Endothelial cell of umbilical vein (primary cell): ENCODE results near the gene GGNBP2. TPM values are rescaled to one million over a fixed set of nuclear protein-coding genes. Genes with fewer than 3 reads are reported as not detected.

ENCODE experiments used
- BruUV-seq: library from RNA; stranded (reverse); fragments of 400-500 nt; replicated peaks from 2 replicates; lab custom pipeline; 2021; lab: Mats Ljungman, UMichigan
- CTCF ChIA-PET: fragments of 300-600, 350-600 bp; sonication (Branson Sonifier 250); formaldehyde crosslinking; loops from one replicate; lab custom pipeline; 2021; ENCODE audit warnings: antibody characterized with exemption, inconsistent platforms; lab: Charles Lee
- POLR2A ChIA-PET: fragments of 300-600, 350-600 bp; sonication (Branson Sonifier 250); formaldehyde crosslinking; loops from one replicate; lab custom pipeline; 2021; ENCODE audit warnings: antibody characterized with exemption, inconsistent platforms; lab: Charles Lee
- DNase-seq: peaks from one replicate; pipeline ENCODE4 v3.0.0-alpha.2; 2011; ENCODE audit warnings: low read depth, low spot score
- FAIRE-seq: peaks from 2 replicates; lab custom pipeline; 2011; peaks lifted over from hg19 to GRCh38; lab: Jason Lieb, UNC
- H2AFZ ChIP-seq: 2 replicates; pipeline ENCODE4 v1.6.0; 2012; ENCODE audit warnings: low read depth, low read length, control low read depth, inconsistent platforms
- H3K27ac ChIP-seq: 2 replicates; pipeline ENCODE4 v1.5.1; 2011; ENCODE audit warnings: low read depth, mild to moderate bottlenecking, control low read depth, low read length, moderate library complexity; ENCODE audit not compliant: insufficient read depth
- H3K27me3 ChIP-seq, 2 experiments: 2 replicates each; pipeline versions ENCODE4 v1.6.0 to v1.6.1; 2011; ENCODE audit warnings: low read length in 2 of 2, mixed read lengths in 1 of 2; ENCODE audit not compliant: control insufficient read depth in 2 of 2, insufficient read depth in 2 of 2
- H3K36me3 ChIP-seq, 2 experiments: 2 replicates in 1 of 2; 3 replicates in 1 of 2; pipeline ENCODE4 v1.5.1; 2011; ENCODE audit warnings: low read length in 2 of 2, mild to moderate bottlenecking in 1 of 2, moderate library complexity in 1 of 2; ENCODE audit not compliant: control insufficient read depth in 2 of 2, insufficient read depth in 2 of 2; ENCODE audit errors: extremely low read depth in 1 of 2
- H3K4me1 ChIP-seq: 3 replicates; pipeline ENCODE4 v1.5.1; 2011; ENCODE audit warnings: mild to moderate bottlenecking, low read length; ENCODE audit not compliant: control insufficient read depth, insufficient read depth; ENCODE audit errors: extremely low read depth
- H3K4me2 ChIP-seq: 2 replicates; pipeline ENCODE4 v1.6.1; 2011; ENCODE audit warnings: low read length, control low read depth, mixed read lengths; ENCODE audit not compliant: insufficient read depth
- H3K4me3 ChIP-seq, 3 experiments: fragments of 200-600 bp in 1 of 3; sonication (generic), shearing (Covaris generic) in 1 of 3; replicated peaks in 1 of 3; 2 replicates each; pipeline ENCODE4 v1.5.1; 2011 to 2016; ENCODE audit warnings: control low read depth in 3 of 3, low read length in 3 of 3, mild to moderate bottlenecking in 2 of 3, inconsistent platforms in 1 of 3, low read depth in 1 of 3, moderate library complexity in 1 of 3; ENCODE audit not compliant: insufficient read depth in 1 of 3
- H3K79me2 ChIP-seq: 2 replicates; pipeline ENCODE4 v1.6.0; 2012; ENCODE audit warnings: low read length, inconsistent platforms; ENCODE audit not compliant: control insufficient read depth, insufficient read depth
- H3K9ac ChIP-seq: replicated peaks from 2 replicates; pipeline ENCODE3; 2011; ENCODE audit warnings: low read length, control low read depth; ENCODE audit not compliant: insufficient read depth; ENCODE audit errors: extremely low read depth
- H3K9me1 ChIP-seq: replicated peaks from 3 replicates; pipeline ENCODE4 v1.6.0; 2011; ENCODE audit warnings: mild to moderate bottlenecking, low read length; ENCODE audit not compliant: control insufficient read depth, insufficient read depth; ENCODE audit errors: extremely low read depth
- H3K9me3 ChIP-seq: replicated peaks from 2 replicates; pipeline ENCODE4 v1.5.1; 2012; ENCODE audit warnings: low read length, inconsistent platforms; ENCODE audit not compliant: control insufficient read depth, insufficient read depth
- H4K20me1 ChIP-seq: replicated peaks from 2 replicates; pipeline ENCODE3; 2011; ENCODE audit warnings: mild to moderate bottlenecking, low read length; ENCODE audit not compliant: control insufficient read depth, insufficient read depth; ENCODE audit errors: extremely low read depth
- CTCF ChIP-seq, 2 donors: IDR thresholded peaks; 1 replicate in 1 of 2; 2 replicates in 1 of 2; pipeline ENCODE4 v1.5.1; 2011; ENCODE audit warnings: low read length in 2 of 2, mild to moderate bottlenecking in 2 of 2, moderate library complexity in 2 of 2, control low read depth in 1 of 2, inconsistent platforms in 1 of 2, low read depth in 1 of 2; ENCODE audit not compliant: insufficient read depth in 1 of 2; ENCODE audit errors: extremely low read depth in 1 of 2
- FOS ChIP-seq: IDR thresholded peaks from 2 replicates; pipeline ENCODE4 v1.6.1; 2011; ENCODE audit warnings: mild to moderate bottlenecking, low read length, moderate library complexity, borderline replicate concordance; ENCODE audit not compliant: insufficient read depth
- GATA2 ChIP-seq: IDR thresholded peaks from 2 replicates; pipeline ENCODE4 v1.7.0; 2011; ENCODE audit warnings: low read depth, mild to moderate bottlenecking, moderate library complexity, mixed read lengths, low read length; ENCODE audit not compliant: insufficient read length, insufficient read depth
- JUN ChIP-seq: IDR thresholded peaks from 2 replicates; pipeline ENCODE4 v1.6.1; 2011; ENCODE audit warnings: borderline replicate concordance, low read depth; ENCODE audit not compliant: insufficient read length, insufficient read depth
- MAX ChIP-seq: IDR thresholded peaks from 2 replicates; pipeline ENCODE4 v1.6.1; 2011; ENCODE audit not compliant: insufficient read depth, insufficient read length
- MYC ChIP-seq: IDR thresholded peaks from one replicate; pipeline ENCODE4 v1.6.1; 2011; ENCODE audit warnings: mild to moderate bottlenecking, low read depth, low read length
- POLR2AphosphoS5 ChIP-seq: IDR thresholded peaks from 2 replicates; pipeline ENCODE4 v1.6.1; 2012; ENCODE audit warnings: low read depth, mild to moderate bottlenecking, control low read depth, low read length, moderate library complexity; ENCODE audit not compliant: insufficient read depth
- dilution Hi-C: fragments of 300-500 bp; cut with MboI; formaldehyde crosslinking; loops from one replicate; pipeline ENCODE4 v1.15.0; 2019; ENCODE audit warnings: low sequenced_read_pairs; ENCODE audit not compliant: extremely low pct_ligation_motif_present
- intact Hi-C: fragments of 100-400 bp; cut with micrococcal nuclease; formaldehyde crosslinking; loops from one replicate; pipeline ENCODE4 v1.10.0; 2022
- polyA plus RNA-seq, 4 experiments: library from polyadenylated mRNA; depleted of rRNA in 3 of 4; stranded (reverse) in 3 of 4; unstranded in 1 of 4; fragments of >200 nt; gene quantifications; 2 replicates each; pipeline versions ENCODE4 v1.2.1 to v1.2.3, GENCODE V29; 2011 to 2012; ENCODE audit warnings: missing spikeins in 1 of 4
- total RNA-seq: library from RNA; stranded (reverse); gene quantifications from 2 replicates; pipeline ENCODE4 v1.2.3, GENCODE V29; 2021

Gene GGNBP2
- total and polyA plus RNA-seq, 2 donors (not counting 3 experiments of a cell fraction or from before 2014, with no cell fraction given) = 52.6 to 77.6 TPM

- CTCF ChIA-PET = no interaction called here
- DNase-seq (no peak), FAIRE-seq (no peak)
- H3K9ac ChIP-seq = no peak overlapping the region
- H2AFZ ChIP-seq = no peak overlapping the region
- no peaks in the 10 kb centered on the region for H3K79me2 ChIP-seq
- no peak for TF ChIP-seq FOS
- no peak for TF ChIP-seq POLR2AphosphoS5
- TF ChIP-seq JUN = no peak
- no peak for TF ChIP-seq MYC
- no peak for TF ChIP-seq GATA2
- TF ChIP-seq MAX = no peak
- no peak for TF ChIP-seq CTCF (IDR thresholded peaks at IDR 0.05; ENCODE audit: extremely low read depth in 1 of 2, insufficient read depth in 1 of 2, low read depth in 1 of 2, low read length in 2 of 2)
- H3K4me3 ChIP-seq = no peak overlapping the region
- intact Hi-C loops = no loop called here
- H3K9me1 ChIP-seq = no peaks in the 10 kb centered on the region
- H3K4me2 ChIP-seq = no peak overlapping the region
- no peaks in the 10 kb centered on the region for H3K27me3 ChIP-seq
- H3K9me3 ChIP-seq = no peaks in the 10 kb centered on the region
- POLR2A ChIA-PET = no interaction called here
- H3K27ac ChIP-seq = no peak overlapping the region
- peaks cover 7% of the 10 kb centered on the region for H3K4me1 ChIP-seq
- no TSS peak for BruUV-seq
- dilution Hi-C loops = no loop called here
- peaks cover 0 to 5% of the 10 kb centered on the region in 2 experiments for H3K36me3 ChIP-seq
- H4K20me1 ChIP-seq = no peaks in the 10 kb centered on the region
Observed at GRCh38 chr17:36593656-36594316, 49.1 kb downstream of the GGNBP2 start.
